GM04504 (cell line): ENCODE measurements around the gene PTMA.

ENCODE experiments used
- DNase-seq: peaks from one replicate; pipeline ENCODE4 v3.0.0-alpha.2; 2012; ENCODE audit warnings: low read depth

Gene PTMA

GRCh38 chr2:231676243-231676642, 32.1 kb upstream of the PTMA start:
- no peak for DNase-seq

DNA sequence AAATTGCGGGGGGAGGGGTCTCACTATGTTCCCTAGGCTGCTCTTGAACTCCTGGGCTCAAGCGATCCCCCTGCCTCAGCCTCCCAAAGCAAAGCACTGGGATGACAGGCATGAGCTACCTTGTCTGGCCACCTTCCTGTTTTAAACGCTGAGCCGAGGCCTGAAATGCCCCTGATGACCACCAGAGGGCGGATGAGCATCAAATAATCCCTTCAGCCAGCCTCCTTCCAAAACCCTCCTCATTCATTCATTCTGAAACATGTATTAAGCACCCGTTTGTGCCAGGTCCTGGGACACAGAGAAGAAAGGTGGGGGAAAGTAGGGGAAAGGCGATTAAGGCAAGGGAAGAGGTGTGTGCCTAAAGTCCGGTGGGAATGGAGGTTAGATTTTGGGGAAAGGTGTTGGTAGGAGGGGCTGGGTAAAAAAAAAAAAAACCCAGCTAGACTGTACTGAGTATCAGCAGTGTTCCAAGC, 30.7 kb upstream of the PTMA start:
- DNase-seq = peak; percentile 59

- no peak for DNase-seq
Measured at GRCh38 chr2:231679908-231680284, 28.4 kb upstream of the PTMA start.

DNA sequence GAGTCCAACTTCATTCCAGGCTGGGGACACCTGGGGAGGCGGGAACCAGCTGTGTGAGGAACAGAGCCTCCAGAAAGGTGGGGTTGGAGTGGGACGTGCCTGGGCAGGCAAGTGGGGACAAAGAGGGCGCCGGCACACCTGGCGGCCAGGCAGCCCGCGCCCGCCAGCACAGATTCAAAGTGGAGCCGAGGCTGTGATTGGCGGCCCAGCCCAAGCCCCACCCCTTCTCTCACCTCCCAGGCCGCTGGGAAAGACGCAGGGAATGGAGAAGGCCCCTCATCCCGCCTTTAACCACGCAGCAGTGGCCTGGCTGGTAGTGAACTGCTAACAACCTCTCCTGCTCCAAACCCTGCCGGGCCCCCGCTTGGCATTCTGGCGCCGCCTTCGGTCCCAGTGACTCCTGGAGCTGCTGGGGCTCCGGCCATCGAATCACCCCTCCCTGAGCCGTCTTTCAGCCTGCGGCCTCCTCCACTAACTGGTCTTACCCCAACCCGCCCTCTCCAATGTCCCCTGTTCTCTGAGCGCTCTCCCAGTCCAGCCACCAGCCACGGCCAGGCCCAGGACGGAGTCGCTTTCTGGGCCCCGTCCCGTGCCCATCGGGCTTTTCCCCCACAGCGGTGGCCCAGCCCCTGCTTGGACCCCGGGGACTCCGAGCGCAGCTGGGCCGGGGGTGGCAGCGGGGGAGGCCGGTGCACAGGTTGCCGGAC, 27.9 kb upstream of the PTMA start:
- no peak for DNase-seq

DNA sequence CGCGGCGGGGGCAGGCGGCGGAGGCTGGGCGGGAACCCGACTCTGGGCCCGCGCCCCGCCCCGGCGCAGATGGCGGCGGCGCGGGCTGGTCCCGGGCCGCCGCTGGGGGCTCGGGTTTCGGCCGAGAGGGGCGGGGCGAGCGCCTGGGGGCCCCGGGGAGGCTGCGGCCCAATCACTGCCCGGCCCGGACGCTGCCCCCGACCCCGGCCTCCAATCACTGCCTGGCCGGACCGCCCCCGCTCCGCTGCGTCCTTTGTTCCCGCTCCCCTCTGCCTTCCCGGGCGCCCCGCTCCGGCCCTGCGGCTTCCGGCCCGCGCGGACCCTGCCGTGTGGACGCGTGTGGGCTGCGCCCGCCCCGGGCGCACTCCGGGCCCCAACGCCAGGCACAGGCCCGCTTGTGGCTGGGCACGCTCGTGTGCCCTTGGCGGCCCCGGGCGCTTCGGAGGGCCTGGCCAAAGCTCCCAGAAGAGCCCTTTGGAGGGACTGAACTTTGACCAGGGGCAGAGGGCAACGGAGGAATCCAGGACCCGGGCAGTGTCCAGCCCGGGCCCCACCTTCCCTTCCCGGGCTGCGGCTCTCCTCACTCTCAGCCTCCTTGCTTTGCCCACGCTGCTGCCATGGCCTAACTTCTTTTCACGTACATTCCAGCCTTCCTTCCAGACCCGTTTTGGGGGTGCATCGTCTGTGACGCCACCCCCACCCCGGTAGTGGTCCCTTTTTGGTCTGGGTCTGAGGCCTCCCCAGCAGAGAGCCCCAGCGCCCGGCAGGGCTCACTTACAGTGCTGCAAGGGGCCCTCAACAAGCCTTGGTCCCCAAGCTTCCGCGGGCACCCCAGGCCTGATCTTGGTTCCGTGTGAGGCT, 27.1 kb upstream of the PTMA start:
- DNase-seq = peak; percentile 47

- DNase-seq = no peak
Measured at GRCh38 chr2:231682603-231683291, 25.6 kb upstream of the PTMA start.

DNA sequence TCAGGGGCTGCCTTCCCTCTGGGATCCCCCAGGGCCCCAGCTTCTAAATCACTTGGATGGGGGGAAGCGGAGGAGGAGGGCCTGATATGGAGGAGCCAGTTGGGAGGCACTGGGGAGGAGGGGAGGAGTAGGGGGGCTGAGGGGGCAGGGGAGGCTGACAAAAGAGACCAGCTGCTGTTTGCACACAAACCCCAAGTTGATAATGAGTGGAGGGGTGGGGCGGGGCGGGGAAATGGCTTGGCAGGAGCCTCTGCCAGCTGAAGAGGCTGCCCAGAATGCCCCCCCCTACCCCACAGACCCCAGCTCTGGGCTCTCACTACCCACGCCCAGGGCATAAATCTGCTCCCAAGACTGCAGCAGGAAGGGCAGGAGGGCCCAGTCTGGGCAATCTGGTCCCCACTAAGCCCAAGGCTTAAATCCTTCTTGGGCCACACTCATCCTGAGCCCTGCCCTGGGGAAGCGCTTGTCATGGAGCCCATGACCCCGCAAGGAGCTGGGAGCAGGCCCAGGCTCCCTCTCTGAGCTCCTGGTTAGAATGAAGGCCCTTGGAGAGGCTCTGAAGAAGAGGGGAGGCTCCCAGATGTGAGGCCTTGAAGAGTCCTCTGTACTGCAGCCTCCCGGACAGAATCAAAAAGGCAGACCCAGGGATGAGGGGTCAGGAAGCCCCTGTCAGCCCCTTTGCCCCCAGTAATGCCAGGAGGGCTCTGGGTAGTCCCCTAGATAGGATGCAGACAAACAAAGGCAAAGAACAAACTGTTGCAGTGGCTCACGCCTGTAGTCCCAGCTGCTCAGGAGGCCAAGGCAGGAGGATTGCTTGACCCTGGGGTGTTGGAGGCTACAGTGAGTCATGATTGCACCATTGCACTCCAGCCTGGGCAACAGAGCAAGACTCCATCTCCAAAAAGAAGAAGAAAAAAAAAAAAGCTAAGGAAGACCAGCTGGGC, 24.8 kb upstream of the PTMA start:
- DNase-seq = no peak

DNA sequence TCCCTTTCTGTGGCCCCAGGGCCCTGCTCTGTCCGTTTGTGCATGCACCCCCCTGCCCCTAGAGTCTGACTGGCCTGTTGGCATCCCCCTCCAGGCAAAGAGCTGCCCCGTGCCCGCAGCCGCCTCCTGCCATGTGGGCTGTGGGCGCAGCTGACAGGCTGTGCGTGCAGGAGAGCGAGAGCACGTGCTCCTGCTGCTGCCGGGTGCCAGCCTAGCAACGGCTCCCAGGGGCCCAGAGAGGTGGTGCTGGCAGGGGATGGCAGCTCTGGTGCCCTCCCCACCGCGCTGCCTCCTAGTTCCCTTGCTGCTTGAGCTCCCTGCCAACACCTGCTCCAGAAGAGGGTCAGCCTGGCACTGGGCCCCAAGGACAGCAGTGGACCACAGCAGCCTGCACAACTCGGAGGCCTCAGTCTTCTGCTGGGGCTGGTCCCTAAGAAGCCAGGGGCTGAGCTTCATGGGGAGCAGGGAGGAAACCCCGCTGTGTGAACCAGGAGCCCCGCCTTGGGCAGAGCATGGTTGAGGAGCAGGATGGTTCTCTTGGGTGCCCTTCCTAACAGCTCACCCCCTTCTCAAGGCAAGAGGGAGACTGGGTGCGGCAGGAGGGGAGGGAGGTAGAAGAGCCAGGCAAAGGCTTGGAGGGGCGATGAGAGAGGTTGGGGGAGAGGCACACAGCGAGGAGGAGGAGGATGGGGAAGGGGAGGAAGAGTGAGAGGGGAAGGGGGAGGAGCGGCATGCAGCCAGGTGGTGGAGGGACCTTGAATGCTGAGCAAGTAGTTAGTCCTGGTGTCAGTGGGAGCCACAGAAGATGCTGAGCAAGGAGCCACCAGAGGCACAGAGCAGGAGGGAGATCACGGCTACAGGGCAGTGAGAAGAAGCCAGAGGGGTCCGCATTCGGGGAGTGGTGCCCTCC, 23.8 kb upstream of the PTMA start:
- no peak for DNase-seq

DNA sequence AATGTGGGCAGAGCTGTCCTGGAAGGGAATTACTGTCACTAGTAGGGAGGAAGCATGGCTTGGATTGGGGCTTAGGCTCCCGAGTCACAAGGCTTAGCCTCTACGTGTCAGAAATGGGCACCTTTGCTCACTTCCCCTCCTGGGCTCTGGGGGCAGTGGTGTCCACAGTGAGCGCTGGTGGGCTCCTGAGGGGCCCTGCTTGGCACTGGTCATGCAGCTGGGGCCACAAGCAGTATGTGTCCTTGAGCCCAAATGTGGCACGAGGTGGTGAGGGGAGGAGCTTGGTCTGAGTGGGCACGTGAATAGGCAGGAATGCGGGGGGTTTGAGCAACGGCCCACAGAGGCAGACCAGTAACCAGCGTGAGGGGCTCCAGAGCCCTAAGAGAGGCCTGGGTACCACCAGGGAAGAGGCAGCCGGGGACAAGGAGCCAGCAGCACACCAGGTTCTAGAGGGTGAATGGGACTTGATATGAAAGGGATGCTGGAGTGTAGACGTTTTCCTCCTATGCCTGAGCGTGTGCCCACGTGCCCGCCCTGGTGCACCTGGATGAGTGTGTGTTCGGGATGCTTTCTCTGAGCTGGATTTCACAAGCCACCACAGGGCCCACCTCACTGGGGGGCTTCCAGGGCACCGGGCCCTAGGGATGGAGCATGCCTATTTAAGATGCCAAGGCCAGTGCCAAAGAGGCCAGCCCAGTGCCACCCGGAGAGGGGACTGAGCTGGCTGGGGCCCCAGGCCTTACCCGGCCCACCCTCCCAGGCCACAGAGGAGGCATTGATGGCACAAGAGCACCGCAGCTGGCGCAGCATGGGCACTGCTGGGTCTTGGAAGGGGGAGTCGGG, 22.8 kb upstream of the PTMA start:
- DNase-seq = no peak

- no peak for DNase-seq
Measured at GRCh38 chr2:231686192-231687100, 21.9 kb upstream of the PTMA start.

DNA sequence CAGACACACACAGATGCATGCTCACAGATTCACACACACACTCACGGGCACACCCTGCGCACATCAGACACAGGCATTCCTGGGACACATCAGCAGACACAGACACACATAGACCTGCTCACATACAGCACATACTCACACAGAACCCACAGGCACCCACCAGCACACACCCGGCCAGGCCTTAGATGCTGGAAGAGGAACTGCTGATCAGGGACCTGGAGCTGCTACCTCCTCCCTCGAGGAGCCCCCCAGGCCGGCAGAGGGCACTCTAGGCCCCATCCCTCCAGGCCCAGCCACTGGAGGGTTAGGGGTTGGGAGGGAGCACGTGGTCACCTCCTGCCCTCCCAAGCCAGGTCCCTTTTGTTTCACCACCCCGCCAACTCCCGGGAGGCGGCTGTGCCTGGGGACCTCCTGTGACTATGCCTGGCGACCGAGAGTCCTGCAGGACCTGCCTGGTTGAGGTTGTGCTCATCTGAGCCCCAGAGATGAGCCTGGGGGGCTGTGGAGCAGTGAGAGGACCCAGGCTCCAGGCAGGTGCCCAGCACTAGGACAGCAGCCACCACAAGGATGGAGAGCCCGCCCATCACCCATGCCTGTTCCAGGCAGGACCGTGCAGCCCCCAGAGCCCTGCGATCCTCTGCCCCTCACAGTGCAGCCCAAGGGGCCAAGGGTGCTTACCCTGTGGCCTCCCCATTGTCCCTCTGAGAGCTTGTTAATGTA, 21.0 kb upstream of the PTMA start:
- no peak for DNase-seq

DNA sequence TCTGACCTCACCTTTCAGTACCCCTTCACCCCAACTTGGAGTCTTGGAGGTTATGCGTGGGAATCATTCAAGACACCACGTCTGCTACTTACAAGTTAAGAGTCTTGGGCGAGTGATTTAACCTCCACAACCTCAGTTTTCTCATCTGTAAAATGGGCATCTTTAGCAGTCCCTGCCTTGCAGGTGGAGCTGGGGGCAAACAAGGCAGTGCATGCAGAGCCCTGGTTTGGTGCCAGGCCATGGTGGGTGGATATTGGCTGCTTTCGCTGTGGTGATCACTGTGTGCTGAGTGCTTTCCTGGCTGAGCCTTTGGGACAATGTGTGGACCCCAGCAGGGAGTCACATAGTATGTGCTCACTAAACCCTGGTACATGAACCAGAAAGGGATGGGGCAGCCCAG, 20.4 kb upstream of the PTMA start:
- DNase-seq = no peak

- no peak for DNase-seq
Measured at GRCh38 chr2:231688719-231689118, 19.6 kb upstream of the PTMA start.

DNA sequence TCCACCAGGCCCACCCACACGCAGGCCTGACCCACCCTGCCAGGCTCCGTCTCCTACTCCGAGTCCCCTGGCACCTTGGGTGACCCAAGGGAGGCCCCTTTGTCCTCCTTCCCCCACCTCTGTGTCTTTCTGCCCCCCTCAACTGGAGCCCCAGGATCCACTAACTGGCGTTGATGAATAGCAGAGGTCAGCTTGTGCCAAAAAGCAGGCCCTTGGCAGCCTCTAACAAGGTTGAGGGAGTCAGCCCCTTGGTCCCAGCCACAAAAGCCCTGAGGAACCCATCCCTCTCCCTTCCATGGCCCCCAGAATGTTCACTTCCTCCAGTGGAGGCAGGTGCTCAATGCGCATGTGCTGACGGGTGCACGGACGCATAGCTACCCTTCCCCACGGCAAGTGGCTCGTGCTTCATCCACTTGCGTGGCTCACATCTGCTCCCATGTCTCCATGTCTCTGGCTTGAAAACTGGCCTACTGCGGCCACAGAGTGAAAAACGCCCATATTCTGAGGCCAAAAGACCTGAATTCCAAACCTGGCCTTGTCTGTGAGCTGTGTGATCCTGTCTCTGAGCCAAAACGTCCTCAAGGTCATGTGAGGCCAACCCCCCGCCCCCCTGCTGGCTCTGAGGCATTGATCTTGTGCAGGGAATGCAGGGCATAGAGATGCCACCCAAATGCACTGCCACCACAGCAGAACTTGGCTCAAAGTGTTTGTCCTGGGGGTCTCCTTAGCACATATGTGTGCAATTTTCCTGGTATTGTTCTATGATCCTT, 19.0 kb upstream of the PTMA start:
- DNase-seq = no peak

DNA sequence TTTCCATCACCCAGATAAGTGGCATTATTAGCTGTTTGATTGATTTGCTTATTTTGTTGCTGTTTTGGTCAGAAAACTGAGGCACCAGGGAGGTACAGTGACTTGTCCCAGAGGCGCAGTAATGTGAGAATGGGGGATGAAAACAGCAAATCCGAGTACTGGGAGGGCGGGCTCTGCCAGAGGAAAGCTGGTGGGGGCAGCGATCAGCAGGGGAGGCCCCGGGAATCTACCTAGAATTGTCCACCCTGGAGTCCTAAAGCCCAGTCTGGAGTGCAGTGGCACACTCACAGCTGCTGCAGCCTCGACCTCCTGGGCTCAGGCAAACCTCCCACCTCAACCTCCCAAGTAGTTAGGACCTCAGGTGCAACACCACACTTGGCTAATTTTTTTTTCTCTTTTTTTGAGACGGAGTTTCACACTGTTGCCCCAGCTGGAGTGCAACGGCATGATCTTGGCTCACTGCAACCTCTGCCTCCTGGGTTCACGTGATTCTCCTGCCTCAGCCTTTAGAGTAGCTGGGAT, 17.0 kb upstream of the PTMA start:
- no peak for DNase-seq

GRCh38 chr2:231692847-231693246, 15.5 kb upstream of the PTMA start:
- no peak for DNase-seq

- DNase-seq = no peak
Measured at GRCh38 chr2:231693956-231694355, 14.4 kb upstream of the PTMA start.
